ENCODE results near the gene NUMBL. TPM values are rescaled to one million over a fixed set of nuclear protein-coding genes. Genes with fewer than 3 reads are reported as not detected.
"Not testable (repeated sequence)": the region's sequence is repeated elsewhere in the genome, so short reads cannot be mapped to it uniquely, and the experiment has no call there.

NUMBL gene
- total RNA-seq: 2.0 TPM
- 15.3 TPM for polyA plus RNA-seq
- long read RNA-seq, donor 1: 0 reads
- long read RNA-seq, donor 2: 0 reads
- long read RNA-seq, donor 3, partial matches to known transcripts: 0 of 1 reads
- long read RNA-seq, donor 3, other reads (novel, unspliced or antisense): 0 of 1 reads
- long read RNA-seq, donor 4, partial matches to known transcripts: 0 of 2 reads
- long read RNA-seq, donor 4, other reads (novel, unspliced or antisense): 0 of 2 reads
- long read RNA-seq, donor 5, partial matches to known transcripts: 0 of 2 reads
- long read RNA-seq, donor 5, other reads (novel, unspliced or antisense): 0 of 2 reads
- long read RNA-seq, donor 6, partial matches to known transcripts: 0 of 4 reads
- long read RNA-seq, donor 6, other reads (novel, unspliced or antisense): 0 of 4 reads
- long read RNA-seq, donor 7: 0 reads
- long read RNA-seq, donor 8: 0 reads
- long read RNA-seq, donor 9, partial matches to known transcripts: 0 of 1 reads
- long read RNA-seq, donor 9, other reads (novel, unspliced or antisense): 0 of 1 reads
- long read RNA-seq, donor 10: 0 reads

DNA sequence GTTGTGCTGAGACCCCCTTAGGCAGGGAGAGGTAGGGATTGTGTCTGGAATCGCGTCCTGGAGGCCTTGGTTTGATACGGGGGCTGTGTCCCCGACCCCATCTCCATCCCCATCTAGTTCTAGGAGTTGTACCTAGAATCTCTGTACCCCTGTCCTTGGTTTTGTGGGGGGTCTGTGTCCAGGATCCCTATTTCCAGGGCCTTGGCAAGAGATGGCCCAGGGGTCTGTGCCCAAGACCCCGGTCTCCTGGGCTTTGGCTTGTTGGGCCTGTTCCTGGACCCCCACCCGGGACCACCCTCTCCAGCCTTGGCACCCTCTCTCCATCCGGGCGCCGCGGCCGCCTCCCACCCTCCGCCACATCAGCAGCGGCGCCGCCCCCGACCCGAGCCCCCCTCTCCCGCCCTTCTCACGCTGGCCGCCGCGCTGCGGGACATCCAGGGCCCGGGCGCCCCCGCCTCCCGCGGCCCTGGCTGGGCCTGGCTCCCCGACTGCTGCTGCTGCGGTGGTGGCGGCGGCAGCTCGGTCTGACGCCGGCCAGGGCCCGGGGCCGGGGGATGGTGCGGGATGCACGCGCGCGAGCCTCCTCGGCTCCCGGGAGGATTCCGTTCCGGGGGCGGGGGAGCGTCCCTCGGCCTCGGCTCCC is at the start of gene NUMBL:
Gene NUMBL, minus strand, starts transcription at position 602 of the 643 bp plus-strand sequence. Its CDS starts 168 bp downstream, at position 434.
- peak within 1 kb of the TSS; percentile 46 to 64 for H3K4me3 ChIP-seq (ENCODE audit: low read length in 2 of 2)
- H3K27ac ChIP-seq (ENCODE audit: low read depth in 1 of 2, low read length in 1 of 2): peak within 1 kb of the TSS; percentile 55 to 76
- H3K36me3 ChIP-seq (ENCODE audit: control insufficient read depth in 2 of 2, insufficient read depth in 2 of 2, low read length in 1 of 2): peaks cover 10 to 20% of the 10 kb centered on the region in 2 donors
- H3K9me3 ChIP-seq (ENCODE audit: control insufficient read depth in 2 of 2, insufficient read depth in 1 of 2, low read length in 1 of 2): no peaks in the 10 kb centered on the region
- 7% methylated on average over 50 of the region's 50 CpGs for WGBS
- peaks cover 12 to 28% of the 10 kb centered on the region in 2 donors for H3K4me1 ChIP-seq (ENCODE audit: control insufficient read depth in 2 of 2, insufficient read depth in 2 of 2, low read length in 2 of 2)
- peaks cover 0 to 2% of the 10 kb centered on the region in 2 donors for H3K27me3 ChIP-seq (ENCODE audit: control insufficient read depth in 2 of 2, insufficient read depth in 1 of 2, low read length in 1 of 2)
- peak in 1 of 9 donors; percentile 4 for DNase-seq (ENCODE audit: low read depth in 6 of 9, low spot score in 9 of 9)

GRCh38 chr19:40739030-40739839 is 48.8 kb upstream of the NUMBL start:
- Histone ChIP-seq H3K4me3 (ENCODE audit: low read length in 2 of 2) (no peak overlapping the region), H3K4me1 (ENCODE audit: control insufficient read depth in 2 of 2, insufficient read depth in 2 of 2, low read length in 2 of 2) (no peaks in the 10 kb centered on the region), H3K36me3 (ENCODE audit: control insufficient read depth in 2 of 2, insufficient read depth in 2 of 2, low read length in 1 of 2) (peaks cover 34 to 52% of the 10 kb centered on the region in 2 donors), H3K27ac (ENCODE audit: low read depth in 1 of 2, low read length in 1 of 2) (no peak overlapping the region), H3K9me3 (ENCODE audit: control insufficient read depth in 2 of 2, insufficient read depth in 1 of 2, low read length in 1 of 2) (no peaks in the 10 kb centered on the region), H3K27me3 (ENCODE audit: control insufficient read depth in 2 of 2, insufficient read depth in 1 of 2, low read length in 1 of 2) (no peaks in the 10 kb centered on the region)
- 92% methylated on average over 22 of the region's 22 CpGs for WGBS
- no peak for DNase-seq (ENCODE audit: low read depth in 6 of 9, low spot score in 9 of 9)

GRCh38 chr19:40737102-40737644 is 46.7 kb upstream of the NUMBL start:
- WGBS: 98% methylated on average over 9 of the region's 9 CpGs
- Histone ChIP-seq H3K27ac (ENCODE audit: low read depth in 1 of 2, low read length in 1 of 2) (no peak overlapping the region), H3K36me3 (ENCODE audit: control insufficient read depth in 2 of 2, insufficient read depth in 2 of 2, low read length in 1 of 2) (peaks cover 46 to 66% of the 10 kb centered on the region in 2 donors), H3K9me3 (ENCODE audit: control insufficient read depth in 2 of 2, insufficient read depth in 1 of 2, low read length in 1 of 2) (no peaks in the 10 kb centered on the region), H3K4me1 (ENCODE audit: control insufficient read depth in 2 of 2, insufficient read depth in 2 of 2, low read length in 2 of 2) (no peaks in the 10 kb centered on the region), H3K27me3 (ENCODE audit: control insufficient read depth in 2 of 2, insufficient read depth in 1 of 2, low read length in 1 of 2) (no peaks in the 10 kb centered on the region), H3K4me3 (ENCODE audit: low read length in 2 of 2) (no peak overlapping the region)
- DNase-seq (ENCODE audit: low read depth in 6 of 9, low spot score in 9 of 9): no peak

DNA sequence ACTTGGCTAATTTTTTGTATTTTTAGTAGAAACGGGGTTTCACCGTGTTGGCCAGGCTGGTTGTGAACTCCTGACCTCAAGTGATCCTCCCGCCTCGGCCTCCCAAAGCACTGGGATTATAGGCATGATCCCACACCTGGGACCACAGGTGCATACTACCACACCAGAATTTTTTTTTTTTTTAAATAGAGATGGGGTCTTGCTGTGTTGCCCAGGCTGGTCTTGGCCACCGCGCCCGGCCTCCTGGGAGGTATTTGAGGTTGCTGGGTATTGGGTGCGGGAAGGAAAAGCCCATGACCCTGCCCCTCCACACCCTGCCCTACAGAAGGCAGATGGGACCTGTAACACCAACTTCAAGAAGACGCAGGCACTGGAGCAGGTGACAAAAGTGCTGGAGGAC is 46.2 kb upstream of the NUMBL start:
- DNase-seq (ENCODE audit: low read depth in 6 of 9, low spot score in 9 of 9): no peak
- no peak overlapping the region for H3K27ac ChIP-seq (ENCODE audit: low read depth in 1 of 2, low read length in 1 of 2)
- 87% methylated on average over 9 of the region's 9 CpGs for WGBS
- H3K36me3 ChIP-seq (ENCODE audit: control insufficient read depth in 2 of 2, insufficient read depth in 2 of 2, low read length in 1 of 2): peaks cover 46 to 63% of the 10 kb centered on the region in 2 donors
- no peaks in the 10 kb centered on the region for H3K9me3 ChIP-seq (ENCODE audit: control insufficient read depth in 2 of 2, insufficient read depth in 1 of 2, low read length in 1 of 2)
- no peak overlapping the region for H3K4me3 ChIP-seq (ENCODE audit: low read length in 2 of 2)
- H3K4me1 ChIP-seq (ENCODE audit: control insufficient read depth in 2 of 2, insufficient read depth in 2 of 2, low read length in 2 of 2): no peaks in the 10 kb centered on the region
- H3K27me3 ChIP-seq (ENCODE audit: control insufficient read depth in 2 of 2, insufficient read depth in 1 of 2, low read length in 1 of 2): no peaks in the 10 kb centered on the region

GRCh38 chr19:40735013-40735771 is 44.7 kb upstream of the NUMBL start:
- H3K4me1 ChIP-seq (ENCODE audit: control insufficient read depth in 2 of 2, insufficient read depth in 2 of 2, low read length in 2 of 2): no peaks in the 10 kb centered on the region
- no peak overlapping the region for H3K27ac ChIP-seq (ENCODE audit: low read depth in 1 of 2, low read length in 1 of 2)
- no peaks in the 10 kb centered on the region for H3K9me3 ChIP-seq (ENCODE audit: control insufficient read depth in 2 of 2, insufficient read depth in 1 of 2, low read length in 1 of 2)
- WGBS: 96% methylated on average over 11 of the region's 11 CpGs
- peaks cover 53 to 76% of the 10 kb centered on the region in 2 donors for H3K36me3 ChIP-seq (ENCODE audit: control insufficient read depth in 2 of 2, insufficient read depth in 2 of 2, low read length in 1 of 2)
- no peak for DNase-seq (ENCODE audit: low read depth in 6 of 9, low spot score in 9 of 9)
- H3K4me3 ChIP-seq (ENCODE audit: low read length in 2 of 2): no peak overlapping the region
- H3K27me3 ChIP-seq (ENCODE audit: control insufficient read depth in 2 of 2, insufficient read depth in 1 of 2, low read length in 1 of 2): no peaks in the 10 kb centered on the region

DNA sequence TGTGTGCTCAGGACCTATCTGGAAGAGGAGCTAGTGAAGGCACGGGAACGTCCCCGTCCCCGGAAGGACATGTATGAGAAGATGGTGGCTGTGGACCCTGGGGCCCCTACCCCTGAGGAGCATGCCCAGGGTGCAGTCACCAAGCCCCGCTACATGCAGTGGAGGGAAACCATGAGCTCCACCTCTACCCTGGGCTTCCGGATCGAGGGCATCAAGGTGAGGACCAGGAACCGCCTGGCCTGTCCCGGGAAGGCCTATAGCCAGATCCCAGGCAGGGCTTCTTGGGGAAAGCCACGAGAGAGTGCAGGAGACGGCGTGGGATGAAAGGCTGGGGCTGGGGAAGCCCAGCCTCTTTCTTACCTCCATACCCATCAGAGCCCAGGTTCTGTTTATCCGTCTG is 42.7 kb upstream of the NUMBL start:
- H3K36me3 ChIP-seq (ENCODE audit: control insufficient read depth in 2 of 2, insufficient read depth in 2 of 2, low read length in 1 of 2): peaks cover 53 to 68% of the 10 kb centered on the region in 2 donors
- no peaks in the 10 kb centered on the region for H3K4me1 ChIP-seq (ENCODE audit: control insufficient read depth in 2 of 2, insufficient read depth in 2 of 2, low read length in 2 of 2)
- H3K27ac ChIP-seq (ENCODE audit: low read depth in 1 of 2, low read length in 1 of 2): no peak overlapping the region
- WGBS: 95% methylated on average over 13 of the region's 13 CpGs
- H3K27me3 ChIP-seq (ENCODE audit: control insufficient read depth in 2 of 2, insufficient read depth in 1 of 2, low read length in 1 of 2): no peaks in the 10 kb centered on the region
- H3K4me3 ChIP-seq (ENCODE audit: low read length in 2 of 2): no peak overlapping the region
- H3K9me3 ChIP-seq (ENCODE audit: control insufficient read depth in 2 of 2, insufficient read depth in 1 of 2, low read length in 1 of 2): no peaks in the 10 kb centered on the region
- DNase-seq (ENCODE audit: low read depth in 6 of 9, low spot score in 9 of 9): no peak

- 98% methylated on average over 16 of the region's 16 CpGs for WGBS
- H3K36me3 ChIP-seq (ENCODE audit: control insufficient read depth in 2 of 2, insufficient read depth in 2 of 2, low read length in 1 of 2): peaks cover 58 to 64% of the 10 kb centered on the region in 2 donors
- not testable (repeated sequence) for H3K4me3 ChIP-seq (ENCODE audit: low read length in 2 of 2); H3K4me1 ChIP-seq (ENCODE audit: control insufficient read depth in 2 of 2, insufficient read depth in 2 of 2, low read length in 2 of 2); H3K27ac ChIP-seq (ENCODE audit: low read depth in 1 of 2, low read length in 1 of 2); H3K9me3 ChIP-seq (ENCODE audit: control insufficient read depth in 2 of 2, insufficient read depth in 1 of 2, low read length in 1 of 2); H3K27me3 ChIP-seq (ENCODE audit: control insufficient read depth in 2 of 2, insufficient read depth in 1 of 2, low read length in 1 of 2); DNase-seq (ENCODE audit: low read depth in 6 of 9, low spot score in 9 of 9)
Measured at GRCh38 chr19:40732304-40732703, 41.9 kb upstream of the NUMBL start.

- H3K4me1 ChIP-seq (ENCODE audit: control insufficient read depth in 2 of 2, insufficient read depth in 2 of 2, low read length in 2 of 2); H3K27me3 ChIP-seq (ENCODE audit: control insufficient read depth in 2 of 2, insufficient read depth in 1 of 2, low read length in 1 of 2); H3K4me3 ChIP-seq (ENCODE audit: low read length in 2 of 2); H3K9me3 ChIP-seq (ENCODE audit: control insufficient read depth in 2 of 2, insufficient read depth in 1 of 2, low read length in 1 of 2); H3K27ac ChIP-seq (ENCODE audit: low read depth in 1 of 2, low read length in 1 of 2); DNase-seq (ENCODE audit: low read depth in 6 of 9, low spot score in 9 of 9): not testable (repeated sequence)
- peaks cover 51 to 58% of the 10 kb centered on the region in 2 donors for H3K36me3 ChIP-seq (ENCODE audit: control insufficient read depth in 2 of 2, insufficient read depth in 2 of 2, low read length in 1 of 2)
- 97% methylated on average over 5 of the region's 5 CpGs for WGBS
Measured at GRCh38 chr19:40730065-40730464, 39.6 kb upstream of the NUMBL start.

Data from thymus (tissue), 14 donors.